HepG2 (cell line): ENCODE measurements around the gene PROC. TPM values are rescaled to one million over a fixed set of nuclear protein-coding genes. Genes with fewer than 3 reads are reported as not detected.
A peak's percentile ranks its signal among the peaks of the same experiment; 100 is the strongest.

ENCODE experiments used
- MTA1 ChIP-seq: sonication (generic); formaldehyde crosslinking; IDR thresholded peaks from 2 replicates; pipeline ENCODE4 v1.4.0; 2020; ENCODE audit warnings: missing genetic modification reagents, mild to moderate bottlenecking, borderline replicate concordance
- SALL2 ChIP-seq: sonication (generic); formaldehyde crosslinking; IDR thresholded peaks from 2 replicates; pipeline ENCODE4 v1.8.1; 2023; ENCODE audit warnings: mild to moderate bottlenecking, missing genetic modification reagents, inconsistent platforms
- SATB2 ChIP-seq: sonication (generic); formaldehyde crosslinking; IDR thresholded peaks from 2 replicates; pipeline ENCODE4 v1.5.0; 2020; ENCODE audit warnings: missing genetic modification reagents
- SOX5 ChIP-seq: IDR thresholded peaks from 2 replicates; pipeline ENCODE4 v1.6.1; 2016; ENCODE audit warnings: borderline replicate concordance
- SSRP1 ChIP-seq: IDR thresholded peaks from 2 replicates; pipeline ENCODE4 v1.6.1; 2016; ENCODE audit warnings: control low read depth
- TARDBP ChIP-seq: sonication (generic); formaldehyde crosslinking; IDR thresholded peaks from 2 replicates; pipeline ENCODE4 v1.8.0; 2022; ENCODE audit warnings: mild to moderate bottlenecking, missing genetic modification reagents
- ZFYVE20 ChIP-seq: sonication (generic); formaldehyde crosslinking; IDR thresholded peaks from 2 replicates; pipeline ENCODE4 v1.8.0; 2023; ENCODE audit warnings: low read depth, mild to moderate bottlenecking, moderate library complexity, missing genetic modification reagents, borderline replicate concordance
- ZNF503 ChIP-seq: sonication (generic); formaldehyde crosslinking; IDR thresholded peaks from 2 replicates; pipeline ENCODE4 v1.4.0; 2020; ENCODE audit warnings: missing genetic modification reagents
- ZNF512 ChIP-seq: sonication (generic); formaldehyde crosslinking; IDR thresholded peaks from 2 replicates; pipeline ENCODE4 v1.4.0; 2020; ENCODE audit warnings: mild to moderate bottlenecking, missing genetic modification reagents
- ZNF672 ChIP-seq: sonication (generic); formaldehyde crosslinking; IDR thresholded peaks from 2 replicates; pipeline ENCODE4 v1.8.1; 2022; ENCODE audit warnings: missing genetic modification reagents
- ZNF761 ChIP-seq: sonication (generic); formaldehyde crosslinking; conservative IDR thresholded peaks from 2 replicates; pipeline ENCODE4 v1.4.0; 2020; ENCODE audit warnings: mild to moderate bottlenecking, missing genetic modification reagents
- ZNF775 ChIP-seq: sonication (generic); formaldehyde crosslinking; IDR thresholded peaks from 2 replicates; pipeline ENCODE4 v1.4.0; 2020; ENCODE audit warnings: missing genetic modification reagents, mild to moderate bottlenecking, moderate library complexity, borderline replicate concordance
- ZSCAN25 ChIP-seq: sonication (generic); formaldehyde crosslinking; IDR thresholded peaks from 2 replicates; pipeline ENCODE4 v1.8.0; 2022; ENCODE audit warnings: mild to moderate bottlenecking, missing genetic modification reagents
- ZZZ3 ChIP-seq: sonication (generic); formaldehyde crosslinking; IDR thresholded peaks from 2 replicates; pipeline ENCODE4 v1.4.0; 2020; ENCODE audit warnings: missing genetic modification reagents, mild to moderate bottlenecking, borderline replicate concordance
- polyA plus RNA-seq, 8 experiments: library from polyadenylated mRNA; depleted of rRNA in 3 of 8; stranded (reverse) in 7 of 8; unstranded in 1 of 8; fragments of >200 nt; fragmentation: Illumina TruSeq in 4 of 8; extraction: Trizol in 4 of 8; gene quantifications; 2 replicates each; pipeline versions ENCODE4 v1.2.1 to v1.2.3, GENCODE V29; 2011 to 2016; ENCODE audit warnings: low read depth in 4 of 8, missing spikeins in 1 of 8, mixed read lengths in 1 of 8; ENCODE audit not compliant: insufficient read depth in 1 of 8
- total RNA-seq, 5 experiments: library from RNA; depleted of rRNA; stranded (reverse); fragments of >200 nt; fragmentation: Illumina TruSeq; extraction: Trizol; gene quantifications; 2 replicates each; pipeline ENCODE4 v1.2.3, GENCODE V29; 2016; ENCODE audit warnings: low read depth in 1 of 5
- TF ChIP-seq, protein P1 (sequence below), 2 experiments: sonication (generic) in 1 of 2; formaldehyde crosslinking in 1 of 2; IDR thresholded peaks; 2 replicates each; pipeline versions ENCODE4 v1.6.1 to v1.9.0; 2014 to 2022; ENCODE audit warnings: antibody characterized with exemption in 1 of 2, borderline replicate concordance in 1 of 2, inconsistent platforms in 1 of 2, low read depth in 1 of 2, missing genetic modification reagents in 1 of 2
- TF ChIP-seq, protein P2 (sequence below): sonication (generic); formaldehyde crosslinking; IDR thresholded peaks from 2 replicates; pipeline ENCODE4 v1.4.0; 2020; ENCODE audit warnings: mild to moderate bottlenecking, missing genetic modification reagents

The PROC gene
- total and polyA plus RNA-seq, 2 of the 13 experiments (the other 11 are each of a cell fraction or from before 2014, with no cell fraction given), result 134 to 185 TPM

DNA sequence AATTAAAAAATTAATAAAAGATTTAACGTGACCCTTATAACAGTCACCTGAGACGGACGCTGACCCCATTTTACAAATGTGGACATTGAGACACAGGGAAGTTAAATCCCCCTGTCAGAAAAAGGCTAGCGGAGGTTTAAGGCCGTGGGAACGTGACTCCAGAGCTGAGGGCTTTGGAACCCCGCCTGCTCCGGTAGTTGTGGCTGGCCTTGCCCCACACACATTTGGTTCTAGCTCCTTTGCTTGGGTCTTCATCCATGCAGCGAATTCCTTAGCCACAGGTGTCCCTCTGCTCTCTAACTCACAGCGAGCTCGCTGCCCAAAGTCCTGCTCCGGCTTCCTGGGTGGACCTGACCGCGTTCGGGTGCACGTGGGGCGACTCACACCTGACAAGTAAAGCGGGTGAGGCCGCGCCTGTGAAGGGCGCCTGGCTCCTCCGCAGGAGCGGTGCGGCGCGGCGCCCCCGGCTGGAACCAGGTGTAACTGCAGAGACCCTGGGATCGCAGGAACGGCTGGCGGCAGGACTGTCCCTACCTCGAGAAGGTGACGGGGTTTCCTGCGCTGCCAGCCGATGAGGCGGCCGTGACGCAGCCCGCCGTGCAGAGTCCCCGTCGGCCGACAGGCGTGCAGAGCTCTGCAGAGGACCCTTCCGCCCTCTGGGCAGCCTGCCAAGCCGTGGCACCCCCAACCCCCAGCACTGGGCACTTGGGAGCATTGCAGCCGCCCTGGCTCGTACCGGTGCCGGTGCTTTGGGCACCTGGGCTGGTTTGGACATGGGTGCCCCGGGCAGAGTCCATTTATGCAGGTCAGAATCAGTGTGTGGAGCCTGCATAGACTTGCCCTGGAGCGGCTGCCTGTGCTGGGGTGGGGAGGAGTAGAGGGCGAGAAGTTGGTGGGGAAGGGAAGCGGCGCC lies 2.4 kb upstream of the PROC start (continued):
- TF ChIP-seq ZNF672 (CRISPR knock-in tag) (no peak), MTA1 (CRISPR knock-in tag) (no peak; the same call in 1 of the 2 replicates), ZFYVE20 (no peak), ZNF775 (CRISPR knock-in tag) (no peak), ZNF503 (no peak), ZSCAN25 (CRISPR knock-in tag) (no peak), SALL2 (CRISPR knock-in tag) (no peak), TARDBP (CRISPR knock-in tag) (no peak), ZZZ3 (CRISPR knock-in tag) (no peak), ZNF761 (CRISPR knock-in tag) (no peak), SSRP1 (CRISPR knock-in tag) (no peak), ZNF512 (CRISPR knock-in tag) (no peak), SATB2 (CRISPR knock-in tag) (no peak), SOX5 (no peak)
- TF ChIP-seq, protein P1, sequence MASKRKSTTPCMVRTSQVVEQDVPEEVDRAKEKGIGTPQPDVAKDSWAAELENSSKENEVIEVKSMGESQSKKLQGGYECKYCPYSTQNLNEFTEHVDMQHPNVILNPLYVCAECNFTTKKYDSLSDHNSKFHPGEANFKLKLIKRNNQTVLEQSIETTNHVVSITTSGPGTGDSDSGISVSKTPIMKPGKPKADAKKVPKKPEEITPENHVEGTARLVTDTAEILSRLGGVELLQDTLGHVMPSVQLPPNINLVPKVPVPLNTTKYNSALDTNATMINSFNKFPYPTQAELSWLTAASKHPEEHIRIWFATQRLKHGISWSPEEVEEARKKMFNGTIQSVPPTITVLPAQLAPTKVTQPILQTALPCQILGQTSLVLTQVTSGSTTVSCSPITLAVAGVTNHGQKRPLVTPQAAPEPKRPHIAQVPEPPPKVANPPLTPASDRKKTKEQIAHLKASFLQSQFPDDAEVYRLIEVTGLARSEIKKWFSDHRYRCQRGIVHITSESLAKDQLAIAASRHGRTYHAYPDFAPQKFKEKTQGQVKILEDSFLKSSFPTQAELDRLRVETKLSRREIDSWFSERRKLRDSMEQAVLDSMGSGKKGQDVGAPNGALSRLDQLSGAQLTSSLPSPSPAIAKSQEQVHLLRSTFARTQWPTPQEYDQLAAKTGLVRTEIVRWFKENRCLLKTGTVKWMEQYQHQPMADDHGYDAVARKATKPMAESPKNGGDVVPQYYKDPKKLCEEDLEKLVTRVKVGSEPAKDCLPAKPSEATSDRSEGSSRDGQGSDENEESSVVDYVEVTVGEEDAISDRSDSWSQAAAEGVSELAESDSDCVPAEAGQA (IDR thresholded peaks at IDR 0.05; ENCODE audit: low read depth), result peak; percentile 66; the same call in 1 of the 2 replicates
- TF ChIP-seq, protein P1 (CRISPR knock-in tag; IDR thresholded peaks at IDR 0.05; ENCODE audit: borderline replicate concordance), result no peak
- TF ChIP-seq, protein P2, sequence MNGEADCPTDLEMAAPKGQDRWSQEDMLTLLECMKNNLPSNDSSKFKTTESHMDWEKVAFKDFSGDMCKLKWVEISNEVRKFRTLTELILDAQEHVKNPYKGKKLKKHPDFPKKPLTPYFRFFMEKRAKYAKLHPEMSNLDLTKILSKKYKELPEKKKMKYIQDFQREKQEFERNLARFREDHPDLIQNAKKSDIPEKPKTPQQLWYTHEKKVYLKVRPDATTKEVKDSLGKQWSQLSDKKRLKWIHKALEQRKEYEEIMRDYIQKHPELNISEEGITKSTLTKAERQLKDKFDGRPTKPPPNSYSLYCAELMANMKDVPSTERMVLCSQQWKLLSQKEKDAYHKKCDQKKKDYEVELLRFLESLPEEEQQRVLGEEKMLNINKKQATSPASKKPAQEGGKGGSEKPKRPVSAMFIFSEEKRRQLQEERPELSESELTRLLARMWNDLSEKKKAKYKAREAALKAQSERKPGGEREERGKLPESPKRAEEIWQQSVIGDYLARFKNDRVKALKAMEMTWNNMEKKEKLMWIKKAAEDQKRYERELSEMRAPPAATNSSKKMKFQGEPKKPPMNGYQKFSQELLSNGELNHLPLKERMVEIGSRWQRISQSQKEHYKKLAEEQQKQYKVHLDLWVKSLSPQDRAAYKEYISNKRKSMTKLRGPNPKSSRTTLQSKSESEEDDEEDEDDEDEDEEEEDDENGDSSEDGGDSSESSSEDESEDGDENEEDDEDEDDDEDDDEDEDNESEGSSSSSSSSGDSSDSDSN, result 0 out of 2 replicates have a peak, but pooled peaks have one; percentile 35
